HL-60 (cell line): ENCODE results near the gene BCL11A.
A peak's percentile ranks its signal among the peaks of the same experiment; 100 is the strongest.

Experiments
- DNase-seq, 2 experiments: peaks; one replicate each; pipeline ENCODE4 v3.0.0-alpha.2; 2010 to 2020; ENCODE audit warnings: low read depth in 1 of 2, low spot score in 1 of 2
- H3K27ac ChIP-seq: fragments of 250-450 bp; sonication (Bioruptor Pico); replicated peaks from 2 replicates; pipeline ENCODE4 v1.5.1; 2020; ENCODE audit warnings: mild to moderate bottlenecking, moderate library complexity
- H3K27me3 ChIP-seq: fragments of 250-450 bp; sonication (Bioruptor Pico); 2 replicates; pipeline ENCODE4 v1.5.1; 2021; ENCODE audit warnings: mild to moderate bottlenecking, moderate library complexity; ENCODE audit not compliant: insufficient read depth, poor library complexity, severe bottlenecking
- H3K4me3 ChIP-seq: replicated peaks from 2 replicates; pipeline ENCODE4 v1.5.1; 2011; ENCODE audit warnings: mild to moderate bottlenecking, control low read depth, low read length; ENCODE audit not compliant: insufficient read depth
- CTCF ChIP-seq: IDR thresholded peaks from one replicate; pipeline ENCODE4 v1.5.1; 2011; ENCODE audit warnings: low read length, control low read depth, inconsistent platforms; ENCODE audit not compliant: insufficient read depth
- GABPA ChIP-seq: IDR thresholded peaks from 2 replicates; pipeline ENCODE4 v1.6.1; 2012; ENCODE audit warnings: low read depth
- POLR2AphosphoS5 ChIP-seq: IDR thresholded peaks from 2 replicates; pipeline ENCODE4 v1.6.1; 2012; ENCODE audit warnings: low read depth
- REST ChIP-seq: IDR thresholded peaks from 2 replicates; pipeline ENCODE4 v1.6.1; 2012; ENCODE audit warnings: low read depth; ENCODE audit not compliant: insufficient replicate concordance
- SPI1 ChIP-seq: IDR thresholded peaks from 2 replicates; pipeline ENCODE4 v1.6.1; 2012; ENCODE audit warnings: low read depth, mild to moderate bottlenecking, borderline replicate concordance

The BCL11A gene

GRCh38 chr2:60529785-60530627 is 23.4 kb downstream of the BCL11A start:
- Histone ChIP-seq H3K27me3 (no peaks in the 10 kb centered on the region), H3K4me3 (no peak overlapping the region), H3K27ac (peak overlapping the region; percentile 4; the same call in 1 of the 2 replicates)
- no peak for DNase-seq
- TF ChIP-seq CTCF (no peak), GABPA (no peak), POLR2AphosphoS5 (no peak), REST (no peak), SPI1 (no peak)

- no peak overlapping the region for H3K4me3 ChIP-seq
- no peak overlapping the region; the same call in 1 of the 2 replicates for H3K27ac ChIP-seq
- H3K27me3 ChIP-seq, result no peaks in the 10 kb centered on the region
- no peak for TF ChIP-seq GABPA
- TF ChIP-seq SPI1, result 0 out of 2 replicates have a peak, but pooled peaks have one; percentile 9
- no peak for TF ChIP-seq REST
- TF ChIP-seq POLR2AphosphoS5, result no peak
- no peak for TF ChIP-seq CTCF
- DNase-seq, result peak in 1 of 2 experiments; percentile 35
Measured at GRCh38 chr2:60529136-60529784, 24.2 kb downstream of the BCL11A start.

GRCh38 chr2:60528281-60529020 is 25.0 kb downstream of the BCL11A start:
- Histone ChIP-seq H3K27me3 (no peaks in the 10 kb centered on the region), H3K27ac (0 out of 2 replicates have a peak overlapping the region, but pooled peaks have one; percentile 4), H3K4me3 (no peak overlapping the region)
- TF ChIP-seq POLR2AphosphoS5 (no peak), CTCF (no peak), SPI1 (no peak), GABPA (no peak), REST (no peak)
- no peak for DNase-seq
